Measurements from ENCODE around the gene WFDC1. TPM values are rescaled to one million over a fixed set of nuclear protein-coding genes. Genes with fewer than 3 reads are reported as not detected.

Gene WFDC1
- total RNA-seq, 1 experiment from 2014 or later = not detected

- no peaks in the 10 kb centered on the region for H3K36me3 ChIP-seq (ENCODE audit: control insufficient read depth, insufficient read depth, low read length)
- no peak overlapping the region for H3K4me3 ChIP-seq (ENCODE audit: low read depth in 2 of 2, low read length in 2 of 2)
- CTCF ChIA-PET = no interaction called here
- DNase-seq (ENCODE audit: low read depth, low spot score) (no peak), ATAC-seq (no peak)
- no peaks in the 10 kb centered on the region for H3K4me1 ChIP-seq (ENCODE audit: control insufficient read depth, insufficient read depth, low read length)
- no TSS peak for BruUV-seq (replicated peaks)
- no peaks in the 10 kb centered on the region for H3K27me3 ChIP-seq (ENCODE audit: control insufficient read depth, insufficient read depth, low read length)
- H3K9me3 ChIP-seq (ENCODE audit: control insufficient read depth, insufficient read depth, low read depth, low read length) = no peaks in the 10 kb centered on the region
- intact Hi-C loops (cut with micrococcal nuclease; ENCODE audit: unreplicated experiment) = no loop called here
- H3K27ac ChIP-seq (ENCODE audit: low read length) = no peak overlapping the region
- POLR2A ChIA-PET = no interaction called here
- TF ChIP-seq TCF7L2 (IDR thresholded peaks at IDR 0.05; ENCODE audit: low read depth, low read length) (no peak), CTCF (IDR thresholded peaks at IDR 0.05) (no peak), SIN3A (IDR thresholded peaks at IDR 0.05; ENCODE audit: borderline replicate concordance, insufficient read depth, low read depth, low read length) (no peak), POLR2AphosphoS5 (IDR thresholded peaks at IDR 0.05; ENCODE audit: low read depth, low read length) (no peak)
- TF ChIP-seq, protein P1, sequence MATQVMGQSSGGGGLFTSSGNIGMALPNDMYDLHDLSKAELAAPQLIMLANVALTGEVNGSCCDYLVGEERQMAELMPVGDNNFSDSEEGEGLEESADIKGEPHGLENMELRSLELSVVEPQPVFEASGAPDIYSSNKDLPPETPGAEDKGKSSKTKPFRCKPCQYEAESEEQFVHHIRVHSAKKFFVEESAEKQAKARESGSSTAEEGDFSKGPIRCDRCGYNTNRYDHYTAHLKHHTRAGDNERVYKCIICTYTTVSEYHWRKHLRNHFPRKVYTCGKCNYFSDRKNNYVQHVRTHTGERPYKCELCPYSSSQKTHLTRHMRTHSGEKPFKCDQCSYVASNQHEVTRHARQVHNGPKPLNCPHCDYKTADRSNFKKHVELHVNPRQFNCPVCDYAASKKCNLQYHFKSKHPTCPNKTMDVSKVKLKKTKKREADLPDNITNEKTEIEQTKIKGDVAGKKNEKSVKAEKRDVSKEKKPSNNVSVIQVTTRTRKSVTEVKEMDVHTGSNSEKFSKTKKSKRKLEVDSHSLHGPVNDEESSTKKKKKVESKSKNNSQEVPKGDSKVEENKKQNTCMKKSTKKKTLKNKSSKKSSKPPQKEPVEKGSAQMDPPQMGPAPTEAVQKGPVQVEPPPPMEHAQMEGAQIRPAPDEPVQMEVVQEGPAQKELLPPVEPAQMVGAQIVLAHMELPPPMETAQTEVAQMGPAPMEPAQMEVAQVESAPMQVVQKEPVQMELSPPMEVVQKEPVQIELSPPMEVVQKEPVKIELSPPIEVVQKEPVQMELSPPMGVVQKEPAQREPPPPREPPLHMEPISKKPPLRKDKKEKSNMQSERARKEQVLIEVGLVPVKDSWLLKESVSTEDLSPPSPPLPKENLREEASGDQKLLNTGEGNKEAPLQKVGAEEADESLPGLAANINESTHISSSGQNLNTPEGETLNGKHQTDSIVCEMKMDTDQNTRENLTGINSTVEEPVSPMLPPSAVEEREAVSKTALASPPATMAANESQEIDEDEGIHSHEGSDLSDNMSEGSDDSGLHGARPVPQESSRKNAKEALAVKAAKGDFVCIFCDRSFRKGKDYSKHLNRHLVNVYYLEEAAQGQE (IDR thresholded peaks at IDR 0.05; ENCODE audit: insufficient read depth in 1 of 2, low read depth in 2 of 2, low read length in 1 of 2) = no peak
- in situ Hi-C loops (cut with HindIII; ENCODE audit: low pct_unique_long_range_greater_than_20kb, low sequenced_read_pairs) = no loop called here
Observed at GRCh38 chr16:84327926-84328505, 33.3 kb downstream of the WFDC1 start.

DNA sequence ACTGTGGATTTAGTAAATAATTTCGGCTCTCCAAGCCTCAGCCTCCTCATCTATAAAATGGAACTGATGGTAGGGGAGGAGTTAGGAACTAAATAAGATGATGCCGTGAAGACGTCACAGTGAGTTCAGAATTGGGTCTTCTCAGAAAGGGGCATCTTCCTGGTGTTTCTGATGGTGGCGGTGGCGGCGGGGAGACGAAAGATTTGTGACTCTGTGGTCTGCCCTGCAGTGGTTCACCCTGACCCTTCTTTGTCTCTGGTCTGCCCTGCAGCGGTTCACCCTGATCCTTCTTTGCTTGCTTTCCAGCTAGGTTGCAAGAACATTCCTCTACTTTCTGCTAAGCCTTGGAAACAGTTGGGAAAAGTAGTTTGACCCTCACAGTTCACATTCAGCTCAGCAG lies 34.3 kb downstream of the WFDC1 start:
- POLR2A ChIA-PET = no interaction called here
- H3K4me3 ChIP-seq (ENCODE audit: low read depth in 2 of 2, low read length in 2 of 2) = no peak overlapping the region
- no peaks in the 10 kb centered on the region for H3K4me1 ChIP-seq (ENCODE audit: control insufficient read depth, insufficient read depth, low read length)
- CTCF ChIA-PET = no interaction called here
- H3K27me3 ChIP-seq (ENCODE audit: control insufficient read depth, insufficient read depth, low read length) = no peaks in the 10 kb centered on the region
- no TSS peak for BruUV-seq (replicated peaks)
- no peak for TF ChIP-seq CTCF (IDR thresholded peaks at IDR 0.05)
- TF ChIP-seq SIN3A (IDR thresholded peaks at IDR 0.05; ENCODE audit: borderline replicate concordance, insufficient read depth, low read depth, low read length) = no peak
- TF ChIP-seq TCF7L2 (IDR thresholded peaks at IDR 0.05; ENCODE audit: low read depth, low read length) = no peak
- TF ChIP-seq, protein P1 (IDR thresholded peaks at IDR 0.05; ENCODE audit: insufficient read depth in 1 of 2, low read depth in 2 of 2, low read length in 1 of 2) = no peak
- no peak for TF ChIP-seq POLR2AphosphoS5 (IDR thresholded peaks at IDR 0.05; ENCODE audit: low read depth, low read length)
- H3K36me3 ChIP-seq (ENCODE audit: control insufficient read depth, insufficient read depth, low read length) = no peaks in the 10 kb centered on the region
- no peaks in the 10 kb centered on the region for H3K9me3 ChIP-seq (ENCODE audit: control insufficient read depth, insufficient read depth, low read depth, low read length)
- no peak for ATAC-seq
- in situ Hi-C loops (cut with HindIII; ENCODE audit: low pct_unique_long_range_greater_than_20kb, low sequenced_read_pairs) (no loop called here), intact Hi-C loops (cut with micrococcal nuclease; ENCODE audit: unreplicated experiment) (no loop called here)
- no peak overlapping the region for H3K27ac ChIP-seq (ENCODE audit: low read length)
- DNase-seq (ENCODE audit: low read depth, low spot score) = no peak

Measured in Panc1 (cell line).